OCI-LY1 (cell line): ENCODE results near the gene MRI1.
A peak's percentile ranks its signal among the peaks of the same experiment; 100 is the strongest.
"Not testable (repeated sequence)": the region's sequence is repeated elsewhere in the genome, so short reads cannot be mapped to it uniquely, and the experiment has no call there.

ENCODE experiments used
- H2AFZ ChIP-seq: fragments of 200-600 bp; sonication (generic), shearing (Covaris generic); 2 replicates; pipeline ENCODE4 v1.6.0; 2014; ENCODE audit warnings: antibody characterized with exemption, mild to moderate bottlenecking, low read length
- H3F3A ChIP-seq: fragments of 200-600 bp; sonication (generic), shearing (Covaris generic); 2 replicates; pipeline ENCODE4 v1.6.0; 2014; ENCODE audit warnings: mild to moderate bottlenecking, antibody characterized with exemption, low read length, moderate library complexity; ENCODE audit not compliant: insufficient read depth
- H3K27ac ChIP-seq: fragments of 200-600 bp; sonication (generic); 2 replicates; pipeline ENCODE4 v1.5.1; 2014; ENCODE audit warnings: low read length, mixed run types, mild to moderate bottlenecking, low read depth; ENCODE audit not compliant: poor library complexity, severe bottlenecking
- H3K27me3 ChIP-seq: fragments of 200-600 bp; sonication (generic); 2 replicates; pipeline ENCODE4 v1.6.0; 2014; ENCODE audit warnings: antibody characterized with exemption, mild to moderate bottlenecking, low read length, moderate library complexity; ENCODE audit not compliant: insufficient read depth
- H3K36me3 ChIP-seq: fragments of 200-600 bp; sonication (generic); 2 replicates; pipeline ENCODE4 v1.6.1; 2014; ENCODE audit warnings: mild to moderate bottlenecking, antibody characterized with exemption, low read length, moderate library complexity, mixed read lengths; ENCODE audit not compliant: insufficient read depth
- H3K4me1 ChIP-seq: fragments of 200-600 bp; sonication (generic); 2 replicates; pipeline ENCODE4 v1.5.1; 2014; ENCODE audit warnings: mild to moderate bottlenecking, low read length, moderate library complexity; ENCODE audit not compliant: insufficient read depth, severe bottlenecking
- H3K4me2 ChIP-seq: fragments of 200-600 bp; sonication (generic), shearing (Covaris generic); 2 replicates; pipeline ENCODE4 v1.6.1; 2014; ENCODE audit warnings: low read length
- H3K4me3 ChIP-seq: fragments of 200-600 bp; sonication (generic); 2 replicates; pipeline ENCODE4 v1.5.1; 2014; ENCODE audit warnings: low read length, low read depth, mild to moderate bottlenecking, mixed read lengths; ENCODE audit not compliant: poor library complexity, severe bottlenecking
- H3K79me2 ChIP-seq: fragments of 200-600 bp; shearing (Covaris generic); 2 replicates; pipeline ENCODE4 v1.6.1; 2016; ENCODE audit warnings: mixed run types, low read length, mixed read lengths; ENCODE audit not compliant: insufficient read depth
- H3K9ac ChIP-seq: fragments of 200-600 bp; sonication (generic), shearing (Covaris generic); 2 replicates; pipeline ENCODE4 v1.6.1; 2014; ENCODE audit warnings: mild to moderate bottlenecking, low read length, mixed read lengths
- H3K9me2 ChIP-seq: fragments of 200-600 bp; sonication (generic), shearing (Covaris generic); 2 replicates; pipeline ENCODE4 v1.6.1; 2014; ENCODE audit warnings: low read depth, mild to moderate bottlenecking, low read length, mixed read lengths
- H3K9me3 ChIP-seq: fragments of 200-600 bp; shearing (Covaris generic); 2 replicates; pipeline ENCODE4 v1.6.1; 2014; ENCODE audit warnings: low read length, mixed read lengths
- H4K20me1 ChIP-seq: fragments of 200-600 bp; sonication (generic), shearing (Covaris generic); 2 replicates; pipeline ENCODE4 v1.6.0; 2016; ENCODE audit warnings: mild to moderate bottlenecking, low read length; ENCODE audit not compliant: insufficient read depth
- EZH2 ChIP-seq: fragments of 200-600 bp; sonication (generic), shearing (Covaris generic); IDR thresholded peaks from 2 replicates; pipeline ENCODE4 v1.8.0; 2017; ENCODE audit warnings: borderline replicate concordance, mixed run types, mild to moderate bottlenecking, antibody characterized with exemption, low read length, moderate library complexity, mixed read lengths
- TF ChIP-seq, protein P1 (sequence below): fragments of 200-600 bp; sonication (generic), shearing (Covaris generic); IDR thresholded peaks from 2 replicates; pipeline ENCODE4 v1.5.1; 2017; ENCODE audit warnings: mild to moderate bottlenecking, antibody characterized with exemption, low read length, moderate library complexity, mixed read lengths

The MRI1 gene

DNA sequence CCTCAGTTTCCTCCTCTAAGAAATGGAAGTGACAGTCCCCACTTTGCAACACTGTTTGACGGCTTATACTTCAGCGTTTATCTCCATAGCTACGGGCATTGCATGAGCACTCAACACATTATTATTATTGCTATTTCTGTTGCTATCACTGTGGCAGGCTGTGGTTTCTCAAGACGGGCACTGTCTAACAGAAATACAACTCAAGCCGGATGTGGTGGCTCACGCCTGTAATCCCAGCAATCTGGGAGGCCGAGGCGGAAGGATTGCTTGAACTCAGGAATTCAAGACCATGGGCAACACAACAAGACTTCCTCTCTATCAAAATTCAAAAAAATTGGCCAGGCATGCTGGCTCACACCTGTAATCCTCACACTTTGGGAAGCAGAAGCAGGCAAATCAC is 26.0 kb downstream of the MRI1 start:
- no peak overlapping the region for H3K27ac ChIP-seq
- no peaks in the 10 kb centered on the region for H3K36me3 ChIP-seq
- no peak overlapping the region for H2AFZ ChIP-seq
- H3K9me3 ChIP-seq, result no peaks in the 10 kb centered on the region
- TF ChIP-seq EZH2, result no peak
- TF ChIP-seq, protein P1, sequence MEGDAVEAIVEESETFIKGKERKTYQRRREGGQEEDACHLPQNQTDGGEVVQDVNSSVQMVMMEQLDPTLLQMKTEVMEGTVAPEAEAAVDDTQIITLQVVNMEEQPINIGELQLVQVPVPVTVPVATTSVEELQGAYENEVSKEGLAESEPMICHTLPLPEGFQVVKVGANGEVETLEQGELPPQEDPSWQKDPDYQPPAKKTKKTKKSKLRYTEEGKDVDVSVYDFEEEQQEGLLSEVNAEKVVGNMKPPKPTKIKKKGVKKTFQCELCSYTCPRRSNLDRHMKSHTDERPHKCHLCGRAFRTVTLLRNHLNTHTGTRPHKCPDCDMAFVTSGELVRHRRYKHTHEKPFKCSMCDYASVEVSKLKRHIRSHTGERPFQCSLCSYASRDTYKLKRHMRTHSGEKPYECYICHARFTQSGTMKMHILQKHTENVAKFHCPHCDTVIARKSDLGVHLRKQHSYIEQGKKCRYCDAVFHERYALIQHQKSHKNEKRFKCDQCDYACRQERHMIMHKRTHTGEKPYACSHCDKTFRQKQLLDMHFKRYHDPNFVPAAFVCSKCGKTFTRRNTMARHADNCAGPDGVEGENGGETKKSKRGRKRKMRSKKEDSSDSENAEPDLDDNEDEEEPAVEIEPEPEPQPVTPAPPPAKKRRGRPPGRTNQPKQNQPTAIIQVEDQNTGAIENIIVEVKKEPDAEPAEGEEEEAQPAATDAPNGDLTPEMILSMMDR, result no peak
- no peaks in the 10 kb centered on the region for H3F3A ChIP-seq
- no peaks in the 10 kb centered on the region for H3K9me2 ChIP-seq
- H3K27me3 ChIP-seq, result no peaks in the 10 kb centered on the region
- no peak overlapping the region for H3K9ac ChIP-seq
- no peak overlapping the region for H3K4me3 ChIP-seq
- peaks cover 31% of the 10 kb centered on the region for H3K4me1 ChIP-seq
- H4K20me1 ChIP-seq, result no peaks in the 10 kb centered on the region
- no peak overlapping the region for H3K4me2 ChIP-seq
- H3K79me2 ChIP-seq, result no peaks in the 10 kb centered on the region

GRCh38 chr19:13793317-13793716 is 29.0 kb downstream of the MRI1 start:
- H3K9me2 ChIP-seq, H3K79me2 ChIP-seq, H3K9ac ChIP-seq, H4K20me1 ChIP-seq, H3K27me3 ChIP-seq, H3K27ac ChIP-seq, H3K36me3 ChIP-seq, H3K9me3 ChIP-seq, H2AFZ ChIP-seq, H3K4me2 ChIP-seq, H3F3A ChIP-seq, H3K4me3 ChIP-seq: not testable (repeated sequence)
- peaks cover 28% of the 10 kb centered on the region for H3K4me1 ChIP-seq

- H3K9me2 ChIP-seq, result no peaks in the 10 kb centered on the region
- no peak for TF ChIP-seq EZH2
- TF ChIP-seq, protein P1, result no peak
- peaks cover 19% of the 10 kb centered on the region for H3K4me1 ChIP-seq
- no peaks in the 10 kb centered on the region for H3K79me2 ChIP-seq
- H3K27ac ChIP-seq, result no peak overlapping the region
- no peaks in the 10 kb centered on the region for H3K36me3 ChIP-seq
- H2AFZ ChIP-seq, result no peak overlapping the region
- H3F3A ChIP-seq, result no peaks in the 10 kb centered on the region
- H3K9me3 ChIP-seq, result no peaks in the 10 kb centered on the region
- peak overlapping the region; percentile 80 for H3K4me2 ChIP-seq
- H3K9ac ChIP-seq, result peak overlapping the region; percentile 47; the same call in 1 of the 2 replicates
- H3K27me3 ChIP-seq, result no peaks in the 10 kb centered on the region
- no peaks in the 10 kb centered on the region for H4K20me1 ChIP-seq
- peak overlapping the region; percentile 66 for H3K4me3 ChIP-seq
These were observed 30.1 kb downstream of the MRI1 start for GRCh38 chr19:13794398-13794756.

DNA sequence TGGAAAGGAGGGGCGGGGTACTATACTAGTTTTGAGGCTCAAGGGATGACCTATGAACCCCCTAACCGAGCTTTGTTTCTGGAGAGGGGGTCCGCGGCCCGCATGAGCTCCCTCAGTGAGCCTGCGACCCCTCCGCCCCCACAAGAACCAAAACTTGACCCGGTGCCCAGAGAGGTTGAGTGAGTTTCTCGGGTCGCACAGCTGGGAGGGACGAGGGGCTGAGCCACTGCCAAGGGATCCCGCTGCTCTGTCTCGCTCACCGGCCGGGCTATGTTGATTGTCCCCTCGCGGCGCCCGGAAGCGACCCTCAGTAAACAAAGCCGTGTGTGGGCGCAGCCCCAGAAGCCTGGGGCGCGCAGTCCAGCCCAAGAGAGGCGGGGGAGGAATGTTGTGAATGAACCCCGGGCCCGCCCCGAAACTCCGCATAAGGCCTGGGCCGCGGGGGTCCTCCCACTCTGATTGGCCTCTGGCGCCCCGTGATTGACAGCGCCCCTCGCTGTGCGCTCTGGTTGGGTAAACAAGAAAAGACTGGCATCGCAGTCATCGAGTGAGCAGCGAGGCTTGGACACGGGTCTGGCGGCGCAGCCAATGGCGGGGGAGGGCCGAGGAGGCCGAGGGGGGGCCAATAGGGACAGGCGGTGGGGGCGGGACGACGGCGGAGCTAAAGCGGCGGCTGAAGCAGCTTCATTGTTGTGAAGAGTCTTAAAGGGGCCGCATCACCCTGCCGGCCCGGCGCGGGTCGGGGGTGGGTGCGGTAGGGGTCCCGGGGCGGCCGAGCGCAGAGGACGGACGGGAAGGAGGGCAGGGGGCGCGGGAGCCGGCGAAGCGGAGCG is 30.7 kb downstream of the MRI1 start, which contains the start of gene ZSWIM4:
Gene ZSWIM4, plus strand, starts transcription at position 687 of the 833 bp plus-strand sequence. CDS start 206 bp downstream, outside the sequence.
- Histone ChIP-seq H4K20me1 (no peaks in the 10 kb centered on the region), H3K9me2 (no peaks in the 10 kb centered on the region), H3K4me2 (peak within 1 kb of the TSS; percentile 80), H3K4me1 (peaks cover 18% of the 10 kb centered on the region), H3K9ac (peak within 1 kb of the TSS; percentile 54; the same call in 1 of the 2 replicates), H3K36me3 (no peaks in the 10 kb centered on the region), H3K27me3 (no peaks in the 10 kb centered on the region), H2AFZ (no peak within 1 kb of the TSS), H3K4me3 (peak within 1 kb of the TSS; percentile 66), H3K27ac (no peak within 1 kb of the TSS), H3K79me2 (no peaks in the 10 kb centered on the region), H3F3A (no peaks in the 10 kb centered on the region), H3K9me3 (no peaks in the 10 kb centered on the region)
- no peak for TF ChIP-seq EZH2
- TF ChIP-seq, protein P1, result no peak
